Measurements from ENCODE around the gene SLC8A1. TPM values are rescaled to one million over a fixed set of nuclear protein-coding genes. Genes with fewer than 3 reads are reported as not detected.

Gene SLC8A1
- total and polyA plus RNA-seq, 2 of the 13 experiments (the other 11 are each of a cell fraction or from before 2014, with no cell fraction given): not detected

- no peak for TF ChIP-seq ZNF12 (CRISPR knock-in tag; IDR thresholded peaks at IDR 0.05)
- TF ChIP-seq IKZF5 (CRISPR knock-in tag; IDR thresholded peaks at IDR 0.05): no peak
- TF ChIP-seq, protein P1, sequence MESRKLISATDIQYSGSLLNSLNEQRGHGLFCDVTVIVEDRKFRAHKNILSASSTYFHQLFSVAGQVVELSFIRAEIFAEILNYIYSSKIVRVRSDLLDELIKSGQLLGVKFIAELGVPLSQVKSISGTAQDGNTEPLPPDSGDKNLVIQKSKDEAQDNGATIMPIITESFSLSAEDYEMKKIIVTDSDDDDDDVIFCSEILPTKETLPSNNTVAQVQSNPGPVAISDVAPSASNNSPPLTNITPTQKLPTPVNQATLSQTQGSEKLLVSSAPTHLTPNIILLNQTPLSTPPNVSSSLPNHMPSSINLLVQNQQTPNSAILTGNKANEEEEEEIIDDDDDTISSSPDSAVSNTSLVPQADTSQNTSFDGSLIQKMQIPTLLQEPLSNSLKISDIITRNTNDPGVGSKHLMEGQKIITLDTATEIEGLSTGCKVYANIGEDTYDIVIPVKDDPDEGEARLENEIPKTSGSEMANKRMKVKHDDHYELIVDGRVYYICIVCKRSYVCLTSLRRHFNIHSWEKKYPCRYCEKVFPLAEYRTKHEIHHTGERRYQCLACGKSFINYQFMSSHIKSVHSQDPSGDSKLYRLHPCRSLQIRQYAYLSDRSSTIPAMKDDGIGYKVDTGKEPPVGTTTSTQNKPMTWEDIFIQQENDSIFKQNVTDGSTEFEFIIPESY (CRISPR knock-in tag; IDR thresholded peaks at IDR 0.05): no peak
- TF ChIP-seq, protein P2, sequence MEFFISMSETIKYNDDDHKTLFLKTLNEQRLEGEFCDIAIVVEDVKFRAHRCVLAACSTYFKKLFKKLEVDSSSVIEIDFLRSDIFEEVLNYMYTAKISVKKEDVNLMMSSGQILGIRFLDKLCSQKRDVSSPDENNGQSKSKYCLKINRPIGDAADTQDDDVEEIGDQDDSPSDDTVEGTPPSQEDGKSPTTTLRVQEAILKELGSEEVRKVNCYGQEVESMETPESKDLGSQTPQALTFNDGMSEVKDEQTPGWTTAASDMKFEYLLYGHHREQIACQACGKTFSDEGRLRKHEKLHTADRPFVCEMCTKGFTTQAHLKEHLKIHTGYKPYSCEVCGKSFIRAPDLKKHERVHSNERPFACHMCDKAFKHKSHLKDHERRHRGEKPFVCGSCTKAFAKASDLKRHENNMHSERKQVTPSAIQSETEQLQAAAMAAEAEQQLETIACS (CRISPR knock-in tag; IDR thresholded peaks at IDR 0.05): no peak
- TF ChIP-seq, protein P3, sequence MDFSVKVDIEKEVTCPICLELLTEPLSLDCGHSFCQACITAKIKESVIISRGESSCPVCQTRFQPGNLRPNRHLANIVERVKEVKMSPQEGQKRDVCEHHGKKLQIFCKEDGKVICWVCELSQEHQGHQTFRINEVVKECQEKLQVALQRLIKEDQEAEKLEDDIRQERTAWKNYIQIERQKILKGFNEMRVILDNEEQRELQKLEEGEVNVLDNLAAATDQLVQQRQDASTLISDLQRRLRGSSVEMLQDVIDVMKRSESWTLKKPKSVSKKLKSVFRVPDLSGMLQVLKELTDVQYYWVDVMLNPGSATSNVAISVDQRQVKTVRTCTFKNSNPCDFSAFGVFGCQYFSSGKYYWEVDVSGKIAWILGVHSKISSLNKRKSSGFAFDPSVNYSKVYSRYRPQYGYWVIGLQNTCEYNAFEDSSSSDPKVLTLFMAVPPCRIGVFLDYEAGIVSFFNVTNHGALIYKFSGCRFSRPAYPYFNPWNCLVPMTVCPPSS (IDR thresholded peaks at IDR 0.05): no peak
- TF ChIP-seq MYC (CRISPR knock-in tag; IDR thresholded peaks at IDR 0.05; ENCODE audit: borderline replicate concordance): no peak
- TF ChIP-seq FOXC1 (CRISPR knock-in tag; IDR thresholded peaks at IDR 0.05; ENCODE audit: borderline replicate concordance): no peak
- no peak for TF ChIP-seq PBX2 (CRISPR knock-in tag; IDR thresholded peaks at IDR 0.05)
- no peak for TF ChIP-seq CSRNP1 (CRISPR knock-in tag; IDR thresholded peaks at IDR 0.05)
- no peak for TF ChIP-seq ZNF737 (CRISPR knock-in tag; IDR thresholded peaks at IDR 0.05; ENCODE audit: borderline replicate concordance)
- no peak for TF ChIP-seq NR2F1 (CRISPR knock-in tag; IDR thresholded peaks at IDR 0.05)
- no peak for TF ChIP-seq ZNF724P (CRISPR knock-in tag; IDR thresholded peaks at IDR 0.05; ENCODE audit: borderline replicate concordance)
- no peak for TF ChIP-seq PHF8 (CRISPR knock-in tag; IDR thresholded peaks at IDR 0.05)
- TF ChIP-seq U2AF2 (IDR thresholded peaks at IDR 0.05; ENCODE audit: low read depth, low read length): no peak
Observed at GRCh38 chr2:40127890-40128557, 323.9 kb downstream of the SLC8A1 start (continued).
